BJ (cell line): Measurements from ENCODE around the gene PRRT2. TPM values are rescaled to one million over a fixed set of nuclear protein-coding genes. Genes with fewer than 3 reads are reported as not detected.

Experiments used
- CTCF ChIA-PET: fragments of 350-600 bp; formaldehyde crosslinking; extraction: SDS; loops from one replicate; lab custom pipeline; 2021; ENCODE audit warnings: antibody characterized with exemption, inconsistent platforms; lab: Yijun Ruan, JAX
- POLR2A ChIA-PET: fragments of 300-600 bp; sonication (Branson Sonifier 250); formaldehyde crosslinking; extraction: SDS; loops from one replicate; lab custom pipeline; 2021; ENCODE audit warnings: antibody characterized with exemption; lab: Charles Lee
- DNase-seq: peaks from one replicate; pipeline ENCODE4 v3.0.0-alpha.2; 2011; ENCODE audit warnings: low read depth
- H3K27me3 ChIP-seq: 2 replicates; pipeline ENCODE4 v1.6.0; 2011; ENCODE audit warnings: low read length; ENCODE audit not compliant: control insufficient read depth, insufficient read depth
- H3K36me3 ChIP-seq: 2 replicates; pipeline ENCODE4 v1.5.1; 2011; ENCODE audit warnings: low read length; ENCODE audit not compliant: control insufficient read depth, insufficient read depth
- H3K4me3 ChIP-seq: 2 replicates; pipeline ENCODE4 v1.5.1; 2011; ENCODE audit warnings: low read depth, mild to moderate bottlenecking, control low read depth, low read length
- CTCF ChIP-seq: IDR thresholded peaks from 2 replicates; pipeline ENCODE4 v1.5.1; 2011; ENCODE audit warnings: low read depth, mild to moderate bottlenecking, control low read depth, inconsistent platforms, low read length, moderate library complexity; ENCODE audit not compliant: insufficient read depth
- polyA plus RNA-seq: library from polyadenylated mRNA; depleted of rRNA; stranded (reverse); fragments of >200 nt; gene quantifications from 2 replicates; pipeline ENCODE4 v1.2.3, GENCODE V29; 2011

The PRRT2 gene
- polyA plus RNA-seq, 1 experiment, result 7.6 TPM

- no peak for DNase-seq
- CTCF ChIA-PET, result no interaction called here
- Histone ChIP-seq H3K27me3 (no peaks in the 10 kb centered on the region), H3K4me3 (no peak overlapping the region), H3K36me3 (peaks cover 49% of the 10 kb centered on the region)
- POLR2A ChIA-PET, result no interaction called here
- TF ChIP-seq CTCF, result no peak
Measured at GRCh38 chr16:29840240-29840639, 28.2 kb downstream of the PRRT2 start.

GRCh38 chr16:29841631-29842030 lies 29.6 kb downstream of the PRRT2 start:
- H3K4me3 ChIP-seq, result no peak overlapping the region
- H3K27me3 ChIP-seq, result no peaks in the 10 kb centered on the region
- ChIA-PET CTCF (interaction anchor here (1.1 kb wide), 1 partner anchor 25 kb away, joined by 3 read pairs; no protein-coding TSS in a partner anchor), POLR2A (no interaction called here)
- peaks cover 54% of the 10 kb centered on the region for H3K36me3 ChIP-seq
- no peak for TF ChIP-seq CTCF
- no peak for DNase-seq

GRCh38 chr16:29842732-29843346 lies 30.8 kb downstream of the PRRT2 start:
- H3K4me3 ChIP-seq, result no peak overlapping the region
- TF ChIP-seq CTCF, result no peak
- no peaks in the 10 kb centered on the region for H3K27me3 ChIP-seq
- ChIA-PET CTCF (no interaction called here), POLR2A (interaction anchor here (0.5 to 0.6 kb wide), 2 partner anchors 18 to 28 kb away, joined by 6 to 21 read pairs; no protein-coding TSS in a partner anchor)
- no peak for DNase-seq
- peaks cover 57% of the 10 kb centered on the region for H3K36me3 ChIP-seq

- ChIA-PET CTCF (no interaction called here), POLR2A (no interaction called here)
- DNase-seq, result no peak
- no peak overlapping the region for H3K4me3 ChIP-seq
- H3K27me3 ChIP-seq, result no peaks in the 10 kb centered on the region
- no peak for TF ChIP-seq CTCF
- H3K36me3 ChIP-seq, result peaks cover 57% of the 10 kb centered on the region
Measured at GRCh38 chr16:29843931-29844330, 31.9 kb downstream of the PRRT2 start.

GRCh38 chr16:29844575-29845331 lies 32.8 kb downstream of the PRRT2 start:
- Histone ChIP-seq H3K36me3 (peaks cover 57% of the 10 kb centered on the region), H3K4me3 (no peak overlapping the region), H3K27me3 (no peaks in the 10 kb centered on the region)
- TF ChIP-seq CTCF, result no peak
- DNase-seq, result no peak
- CTCF ChIA-PET, result no interaction called here
- POLR2A ChIA-PET, result no interaction called here
